Hepatic stellate cell (primary cell): ENCODE data around the gene DMPK.
A peak's percentile ranks its signal among the peaks of the same experiment; 100 is the strongest.

Experiments
- DNase-seq: peaks from one replicate; pipeline ENCODE4 v3.0.0; 2011; ENCODE audit warnings: low spot score

DMPK gene

GRCh38 chr19:45782162-45782691 is at the start of gene DMPK:
Gene DMPK (minus strand): TSS chr19:45782490. CDS start chr19:45782352, 138 bp downstream.
- peak; percentile 75 for DNase-seq

GRCh38 chr19:45828945-45829344 is 46.7 kb upstream of the DMPK start:
- DNase-seq = no peak

- no peak for DNase-seq
Observed at GRCh38 chr19:45828523-45828922, 46.2 kb upstream of the DMPK start.

GRCh38 chr19:45827459-45828093 is 45.3 kb upstream of the DMPK start:
- no peak for DNase-seq

- DNase-seq = no peak
Observed at GRCh38 chr19:45826934-45827333, 44.6 kb upstream of the DMPK start.

GRCh38 chr19:45825917-45826893 is 43.9 kb upstream of the DMPK start:
- no peak for DNase-seq

- DNase-seq = no peak
Observed at GRCh38 chr19:45825263-45825605, 42.9 kb upstream of the DMPK start.

GRCh38 chr19:45824531-45825262 is 42.4 kb upstream of the DMPK start:
- no peak for DNase-seq

- no peak for DNase-seq
Observed at GRCh38 chr19:45824041-45824471, 41.8 kb upstream of the DMPK start.

- DNase-seq = no peak
Observed at GRCh38 chr19:45823182-45823581, 40.9 kb upstream of the DMPK start.

GRCh38 chr19:45822716-45823115 is 40.4 kb upstream of the DMPK start:
- no peak for DNase-seq

- no peak for DNase-seq
Observed at GRCh38 chr19:45821570-45821969, 39.3 kb upstream of the DMPK start.

GRCh38 chr19:45821103-45821521 is 38.8 kb upstream of the DMPK start:
- DNase-seq = no peak

GRCh38 chr19:45820413-45821102 is 38.3 kb upstream of the DMPK start:
- DNase-seq = no peak

- no peak for DNase-seq
Observed at GRCh38 chr19:45819769-45820168, 37.5 kb upstream of the DMPK start.

- no peak for DNase-seq
Observed at GRCh38 chr19:45817725-45818301, 35.5 kb upstream of the DMPK start.

GRCh38 chr19:45817010-45817724 is 34.9 kb upstream of the DMPK start:
- DNase-seq = peak; percentile 99

- no peak for DNase-seq
Observed at GRCh38 chr19:45816236-45817009, 34.1 kb upstream of the DMPK start.

GRCh38 chr19:45815481-45816216 is 33.4 kb upstream of the DMPK start:
- no peak for DNase-seq
